HCT116 (cell line): ENCODE data around the gene LMBRD1. TPM values are rescaled to one million over a fixed set of nuclear protein-coding genes. Genes with fewer than 3 reads are reported as not detected.

Source experiments
- ATAC-seq: fragments of 200-7000 bp; cut with Tn5 transposase; 2 replicates; pipeline ENCODE4 v1.9.1; 2020; ENCODE audit warnings: mild to moderate bottlenecking, moderate library complexity
- BruUV-seq: library from RNA; stranded (reverse); fragments of 400-500 nt; replicated peaks from 2 replicates; lab custom pipeline; 2021; lab: Mats Ljungman, UMichigan
- CTCF ChIA-PET: fragments of 300-600 bp; sonication (Branson Sonifier 250); formaldehyde crosslinking; loops from one replicate; lab custom pipeline; 2021; ENCODE audit warnings: antibody characterized with exemption; lab: Charles Lee
- POLR2A ChIA-PET: fragments of 300-600, 350-600 bp; sonication (Branson Sonifier 250); formaldehyde crosslinking; loops from one replicate; lab custom pipeline; 2021; ENCODE audit warnings: antibody characterized with exemption; lab: Charles Lee
- RAD21 ChIA-PET, 2 experiments: fragments of 300-600 bp; sonication (Branson Sonifier 250); formaldehyde crosslinking; loops; one replicate each; lab custom pipeline; 2023; ENCODE audit warnings: low total read pairs in 2 of 2; ENCODE audit not compliant: uncharacterized antibody in 2 of 2, unreplicated experiment in 2 of 2, low non-redundant PET in 1 of 2; lab: Charles Lee
- DNase-seq: peaks from one replicate; pipeline ENCODE4 v3.0.0-alpha.2; 2010; ENCODE audit warnings: low read depth, low spot score
- H2AFZ ChIP-seq: fragments of 200-600 bp; shearing (Covaris generic), sonication (generic); 2 replicates; pipeline ENCODE4 v1.6.1; 2017; ENCODE audit warnings: low read depth, mixed run types, mixed read lengths, antibody characterized with exemption, low read length; ENCODE audit not compliant: poor library complexity, severe bottlenecking
- H3K27ac ChIP-seq: 2 replicates; pipeline ENCODE4 v1.5.1; 2012; ENCODE audit warnings: low read depth, low read length
- H3K27me3 ChIP-seq: fragments of 200-600 bp; sonication (generic); 2 replicates; pipeline ENCODE4 v1.6.1; 2016; ENCODE audit warnings: mixed run types, low read length, mixed read lengths; ENCODE audit not compliant: insufficient read depth
- H3K36me3 ChIP-seq, 2 experiments: fragments of 200-500 bp in 1 of 2; fragments of 200-600 bp in 1 of 2; sonication (Bioruptor generic) in 1 of 2; sonication (generic) in 1 of 2; 2 replicates each; pipeline versions ENCODE4 v1.5.1 to v1.6.1; 2014 to 2016; ENCODE audit warnings: low read length in 2 of 2, inconsistent platforms in 1 of 2, mixed read lengths in 1 of 2, mixed run types in 1 of 2; ENCODE audit not compliant: insufficient read depth in 2 of 2, control insufficient read depth in 1 of 2
- H3K4me1 ChIP-seq, 2 experiments: fragments of 200-600 bp in 1 of 2; sonication (generic) in 1 of 2; 2 replicates each; pipeline versions ENCODE4 v1.5.1 to v1.6.1; 2012 to 2017; ENCODE audit warnings: low read length in 2 of 2, inconsistent platforms in 1 of 2, mild to moderate bottlenecking in 1 of 2, mixed read lengths in 1 of 2, mixed run types in 1 of 2, moderate library complexity in 1 of 2; ENCODE audit not compliant: insufficient read depth in 2 of 2, control insufficient read depth in 1 of 2
- H3K4me2 ChIP-seq: fragments of 200-600 bp; sonication (generic); 2 replicates; pipeline ENCODE4 v1.6.1; 2017; ENCODE audit warnings: mixed run types, low read length, mixed read lengths
- H3K4me3 ChIP-seq, 2 experiments: fragments of 200-600 bp in 1 of 2; sonication (generic) in 1 of 2; replicated peaks in 1 of 2; 2 replicates each; pipeline ENCODE4 v1.5.1; 2011 to 2016; ENCODE audit warnings: low read length in 2 of 2, control low read depth in 1 of 2, low read depth in 1 of 2, mild to moderate bottlenecking in 1 of 2, mixed read lengths in 1 of 2, mixed run types in 1 of 2
- H3K79me2 ChIP-seq: fragments of 200-600 bp; sonication (generic); 2 replicates; pipeline ENCODE4 v1.6.1; 2017; ENCODE audit warnings: mild to moderate bottlenecking, mixed run types, low read length, moderate library complexity, mixed read lengths; ENCODE audit not compliant: insufficient read depth
- H3K9ac ChIP-seq: fragments of 200-600 bp; sonication (generic); 2 replicates; pipeline ENCODE4 v1.6.1; 2016; ENCODE audit warnings: low read length, mixed read lengths
- H3K9me2 ChIP-seq: fragments of 200-600 bp; sonication (generic), shearing (Covaris generic); 2 replicates; pipeline ENCODE4 v1.6.1; 2017; ENCODE audit warnings: mixed run types, mild to moderate bottlenecking, moderate library complexity; ENCODE audit not compliant: insufficient read depth
- H3K9me3 ChIP-seq, 2 experiments: fragments of 200-500 bp in 1 of 2; fragments of 200-600 bp in 1 of 2; sonication (Bioruptor generic) in 1 of 2; sonication (generic) in 1 of 2; 2 replicates each; pipeline ENCODE4 v1.6.1; 2014 to 2017; ENCODE audit warnings: low read length in 2 of 2, mixed read lengths in 2 of 2, inconsistent platforms in 1 of 2, low read depth in 1 of 2, mild to moderate bottlenecking in 1 of 2, mixed run types in 1 of 2, moderate library complexity in 1 of 2; ENCODE audit not compliant: control insufficient read depth in 1 of 2, insufficient read depth in 1 of 2
- H4K20me1 ChIP-seq: fragments of 200-600 bp; sonication (generic), shearing (Covaris generic); 2 replicates; pipeline ENCODE4 v1.6.1; 2017; ENCODE audit warnings: mixed run types, mild to moderate bottlenecking, moderate library complexity; ENCODE audit not compliant: insufficient read depth
- CEBPB ChIP-seq: IDR thresholded peaks from 2 replicates; pipeline ENCODE4 v1.6.1; 2012; ENCODE audit warnings: low read depth
- CTCF ChIP-seq, 3 experiments: fragments of 200-600 bp in 1 of 3; sonication (generic) in 1 of 3; IDR thresholded peaks in 2 of 3; conservative IDR thresholded peaks in 1 of 3; 2 replicates each; pipeline ENCODE4 v1.5.1; 2012 to 2017; ENCODE audit warnings: low read depth in 2 of 3, low read length in 2 of 3, antibody characterized with exemption in 1 of 3, borderline replicate concordance in 1 of 3, control low read depth in 1 of 3, mild to moderate bottlenecking in 1 of 3, mixed read lengths in 1 of 3, mixed run types in 1 of 3, moderate library complexity in 1 of 3; ENCODE audit not compliant: insufficient read depth in 1 of 3
- EGR1 ChIP-seq: IDR thresholded peaks from 2 replicates; pipeline ENCODE4 v1.6.1; 2012; ENCODE audit warnings: low read depth
- EZH2 ChIP-seq: fragments of 200-600 bp; sonication (generic); IDR thresholded peaks from 2 replicates; pipeline ENCODE4 v1.6.1; 2017; ENCODE audit warnings: antibody characterized with exemption, mixed run types
- JUND ChIP-seq: IDR thresholded peaks from 2 replicates; pipeline ENCODE4 v1.6.1; 2012
- POLR2A ChIP-seq: IDR thresholded peaks from 2 replicates; pipeline ENCODE4 v1.7.0; 2011; ENCODE audit warnings: borderline replicate concordance; ENCODE audit not compliant: insufficient read depth, insufficient read length; ENCODE audit errors: extremely low read depth
- POLR2AphosphoS5 ChIP-seq: IDR thresholded peaks from 2 replicates; pipeline ENCODE4 v1.6.1; 2011; ENCODE audit warnings: mild to moderate bottlenecking, low read depth, low read length, moderate library complexity
- RAD21 ChIP-seq: IDR thresholded peaks from 2 replicates; pipeline ENCODE4 v1.6.1; 2012; ENCODE audit warnings: low read depth, mild to moderate bottlenecking
- SP1 ChIP-seq: IDR thresholded peaks from 2 replicates; pipeline ENCODE4 v1.6.1; 2012; ENCODE audit warnings: low read depth
- SRF ChIP-seq: IDR thresholded peaks from 2 replicates; pipeline ENCODE4 v1.6.1; 2012; ENCODE audit warnings: low read depth
- TCF7L2 ChIP-seq: IDR thresholded peaks from 2 replicates; pipeline ENCODE4 v1.7.0; 2011; ENCODE audit warnings: borderline replicate concordance, inconsistent platforms; ENCODE audit not compliant: insufficient read depth, insufficient read length; ENCODE audit errors: extremely low read depth
- ZFX ChIP-seq: fragments of 450-650 bp; IDR thresholded peaks from 2 replicates; pipeline ENCODE4 v1.6.1; 2017
- intact Hi-C: fragments of 100-400 bp; cut with micrococcal nuclease; formaldehyde crosslinking; loops from 2 replicates; pipeline ENCODE4 v1.10.0; 2022
- total RNA-seq: library from RNA; stranded (reverse); gene quantifications from one replicate; pipeline ENCODE4 v1.2.1, GENCODE V29; 2021; ENCODE audit not compliant: unreplicated experiment

The LMBRD1 gene
- total RNA-seq, 1 experiment from 2014 or later: 11.9 TPM

DNA sequence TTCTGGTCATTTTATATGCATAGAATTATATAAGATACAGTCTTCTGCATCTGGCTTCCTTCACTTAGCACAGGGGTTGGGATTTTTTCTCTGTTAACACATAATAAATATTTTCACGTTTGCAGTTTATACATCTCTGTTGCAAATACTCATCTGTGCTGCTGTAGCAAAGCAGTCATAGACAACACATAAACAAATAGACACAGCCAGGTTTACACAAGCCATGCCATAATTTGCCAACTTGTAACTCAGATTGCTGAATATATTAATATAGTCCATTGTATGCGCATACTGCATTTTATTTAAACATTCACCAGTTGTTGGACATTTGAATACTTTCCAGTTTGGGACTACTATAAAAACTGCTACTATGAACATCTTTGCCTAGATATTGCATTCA, 35.0 kb downstream of the LMBRD1 start:
- H2AFZ ChIP-seq: no peak overlapping the region
- no peaks in the 10 kb centered on the region for H3K4me1 ChIP-seq
- no peak overlapping the region for H3K9ac ChIP-seq
- no peak overlapping the region for H3K4me3 ChIP-seq
- H3K4me2 ChIP-seq: no peak overlapping the region
- BruUV-seq: no TSS peak
- intact Hi-C loops: no loop called here
- H3K9me3 ChIP-seq: no peaks in the 10 kb centered on the region
- no peak for DNase-seq
- H4K20me1 ChIP-seq: no peaks in the 10 kb centered on the region
- no peak for ATAC-seq
- ChIA-PET POLR2A (no interaction called here), CTCF (no interaction called here), RAD21 (no interaction called here)
- H3K27me3 ChIP-seq: no peaks in the 10 kb centered on the region
- no peak for TF ChIP-seq POLR2AphosphoS5
- no peak for TF ChIP-seq EZH2
- no peak for TF ChIP-seq RAD21
- TF ChIP-seq CTCF (IDR thresholded peaks at IDR 0.05 in 2 of 3, conservative IDR thresholded peaks at IDR 0.05 in 1 of 3; ENCODE audit: borderline replicate concordance in 1 of 3, insufficient read depth in 1 of 3, low read depth in 2 of 3, low read length in 2 of 3): no peak
- no peak overlapping the region for H3K27ac ChIP-seq
- H3K9me2 ChIP-seq: no peaks in the 10 kb centered on the region
- H3K36me3 ChIP-seq: no peaks in the 10 kb centered on the region
- H3K79me2 ChIP-seq: no peaks in the 10 kb centered on the region

DNA sequence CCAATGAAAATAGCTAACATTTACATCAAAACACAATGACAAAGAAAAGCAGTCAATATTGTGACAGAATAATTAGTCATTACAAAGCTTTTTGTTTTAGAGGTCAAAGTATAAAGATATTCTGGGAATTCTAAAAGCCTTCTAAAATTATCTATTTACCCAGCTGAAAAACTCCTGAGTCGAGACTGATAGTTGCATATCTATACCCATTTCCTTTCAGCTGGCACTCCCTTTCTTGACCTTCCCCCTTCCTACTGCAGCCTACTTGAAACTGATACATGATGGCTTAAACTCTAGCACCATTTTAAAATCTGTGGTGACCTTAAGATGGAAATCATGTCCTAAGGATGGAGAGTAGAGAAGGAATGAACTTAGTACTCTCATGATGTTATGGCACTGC, 38.6 kb downstream of the LMBRD1 start:
- Histone ChIP-seq H3K4me2 (no peak overlapping the region), H2AFZ (no peak overlapping the region), H3K4me1 (no peaks in the 10 kb centered on the region), H3K79me2 (no peaks in the 10 kb centered on the region), H4K20me1 (no peaks in the 10 kb centered on the region), H3K4me3 (no peak overlapping the region), H3K9me2 (no peaks in the 10 kb centered on the region), H3K27ac (no peak overlapping the region), H3K36me3 (no peaks in the 10 kb centered on the region), H3K9me3 (no peaks in the 10 kb centered on the region), H3K27me3 (no peaks in the 10 kb centered on the region), H3K9ac (no peak overlapping the region)
- RAD21 ChIA-PET: no interaction called here
- CTCF ChIA-PET: no interaction called here
- ATAC-seq: no peak
- intact Hi-C loops: no loop called here
- BruUV-seq: no TSS peak
- POLR2A ChIA-PET: no interaction called here
- no peak for TF ChIP-seq SRF
- TF ChIP-seq SP1: no peak
- no peak for TF ChIP-seq POLR2A
- TF ChIP-seq CTCF (IDR thresholded peaks at IDR 0.05 in 2 of 3, conservative IDR thresholded peaks at IDR 0.05 in 1 of 3; ENCODE audit: borderline replicate concordance in 1 of 3, insufficient read depth in 1 of 3, low read depth in 2 of 3, low read length in 2 of 3): no peak
- TF ChIP-seq EGR1: no peak
- TF ChIP-seq TCF7L2: no peak
- TF ChIP-seq ZFX: no peak
- TF ChIP-seq CEBPB: no peak
- TF ChIP-seq JUND: no peak
- no peak for TF ChIP-seq RAD21
- TF ChIP-seq POLR2AphosphoS5: no peak
- no peak for DNase-seq
